GM23338 (cell line): Measurements from ENCODE around the gene RIF1. TPM values are rescaled to one million over a fixed set of nuclear protein-coding genes. Genes with fewer than 3 reads are reported as not detected.

ENCODE experiments used
- ATAC-seq: fragments of 200-7000 bp; cut with Tn5 transposase; 3 replicates; pipeline ENCODE4 v1.9.1; 2020
- DNase-seq: peaks from one replicate; pipeline ENCODE4 v3.0.0-alpha.2; 2015; ENCODE audit warnings: low spot score
- H2AFZ ChIP-seq: fragments of 200-600 bp; sonication (generic); 2 replicates; pipeline ENCODE4 v1.8.0; 2016; ENCODE audit warnings: antibody characterized with exemption, mild to moderate bottlenecking, moderate library complexity
- H3F3A ChIP-seq: fragments of 200-600 bp; sonication (generic); replicated peaks from 2 replicates; pipeline ENCODE4 v1.8.0; 2017; ENCODE audit warnings: antibody characterized with exemption, mixed run types, low read depth
- H3K27ac ChIP-seq: fragments of 200-600 bp; sonication (generic); 2 replicates; pipeline ENCODE4 v1.6.1; 2016; ENCODE audit warnings: low read depth
- H3K27me3 ChIP-seq: fragments of 200-600 bp; sonication (generic); 2 replicates; pipeline ENCODE4 v1.8.0; 2016; ENCODE audit warnings: mild to moderate bottlenecking, mixed run types, moderate library complexity; ENCODE audit not compliant: insufficient read depth
- H3K36me3 ChIP-seq: fragments of 200-600 bp; sonication (generic); 2 replicates; pipeline ENCODE4 v1.8.0; 2016; ENCODE audit warnings: mild to moderate bottlenecking; ENCODE audit not compliant: insufficient read depth
- H3K4me1 ChIP-seq: fragments of 200-600 bp; sonication (generic); 2 replicates; pipeline ENCODE4 v1.8.0; 2016; ENCODE audit warnings: mild to moderate bottlenecking, moderate library complexity; ENCODE audit not compliant: insufficient read depth
- H3K4me2 ChIP-seq: fragments of 200-600 bp; sonication (generic); 2 replicates; pipeline ENCODE4 v1.7.1; 2017; ENCODE audit warnings: mixed run types
- H3K4me3 ChIP-seq: fragments of 200-600 bp; sonication (generic); 2 replicates; pipeline ENCODE4 v1.6.1; 2016; ENCODE audit warnings: mixed run types
- H3K79me2 ChIP-seq: fragments of 200-600 bp; sonication (generic); replicated peaks from 2 replicates; pipeline ENCODE4 v1.8.0; 2017; ENCODE audit warnings: mild to moderate bottlenecking; ENCODE audit not compliant: insufficient read depth
- H3K9me2 ChIP-seq: fragments of 200-600 bp; sonication (generic); 2 replicates; pipeline ENCODE4 v1.8.0; 2017; ENCODE audit not compliant: insufficient read depth
- H4K20me1 ChIP-seq: fragments of 200-600 bp; sonication (generic); replicated peaks from 2 replicates; pipeline ENCODE4 v1.8.0; 2017; ENCODE audit warnings: mild to moderate bottlenecking; ENCODE audit not compliant: insufficient read depth
- H3K27ac Mint-ChIP-seq: 2 replicates; pipeline ENCODE4 v1.8.0; 2020; ENCODE audit warnings: inconsistent platforms, mild to moderate bottlenecking, moderate library complexity, mixed read lengths
- H3K27me3 Mint-ChIP-seq: 3 replicates; pipeline ENCODE4 v1.8.0; 2022; ENCODE audit warnings: low read depth, mild to moderate bottlenecking, moderate library complexity, mixed read lengths, inconsistent platforms; ENCODE audit not compliant: insufficient read depth, poor library complexity
- H3K36me3 Mint-ChIP-seq: 3 replicates; pipeline ENCODE4 v1.8.0; 2021; ENCODE audit warnings: low read depth, mild to moderate bottlenecking, inconsistent platforms, moderate library complexity, mixed read lengths
- H3K4me1 Mint-ChIP-seq: 3 replicates; pipeline ENCODE4 v1.8.0; 2020; ENCODE audit warnings: mild to moderate bottlenecking, inconsistent platforms, mixed read lengths
- H3K4me3 Mint-ChIP-seq: 3 replicates; pipeline ENCODE4 v1.8.0; 2021; ENCODE audit warnings: moderate library complexity, mild to moderate bottlenecking, inconsistent platforms, mixed read lengths
- H3K9me3 Mint-ChIP-seq: 3 replicates; pipeline ENCODE4 v1.8.0; 2020; ENCODE audit warnings: moderate library complexity, mild to moderate bottlenecking, inconsistent platforms, mixed read lengths
- CREB1 ChIP-seq: fragments of 250-450 bp; sonication (Bioruptor Pico); IDR thresholded peaks from 2 replicates; pipeline ENCODE4 v1.5.0; 2020; ENCODE audit warnings: low read depth, mild to moderate bottlenecking, moderate library complexity
- ETS1 ChIP-seq: IDR thresholded peaks from 2 replicates; pipeline ENCODE4 v1.6.1; 2016; ENCODE audit warnings: antibody characterized with exemption
- EZH2 ChIP-seq: fragments of 200-600 bp; sonication (generic); IDR thresholded peaks from one replicate; pipeline ENCODE4 v1.8.0; 2017; ENCODE audit warnings: antibody characterized with exemption, mild to moderate bottlenecking, low read depth; ENCODE audit not compliant: unreplicated experiment
- EZH2phosphoT487 ChIP-seq: fragments of 200-600 bp; sonication (generic); IDR thresholded peaks from one replicate; pipeline ENCODE4 v1.8.1; 2018; ENCODE audit warnings: antibody characterized with exemption; ENCODE audit not compliant: unreplicated experiment
- JUNB ChIP-seq: IDR thresholded peaks from one replicate; pipeline ENCODE4 v1.6.1; 2016; ENCODE audit warnings: antibody characterized with exemption; ENCODE audit not compliant: unreplicated experiment
- NANOG ChIP-seq: IDR thresholded peaks from 2 replicates; pipeline ENCODE4 v1.6.1; 2016; ENCODE audit warnings: antibody characterized with exemption, borderline replicate concordance
- POLR2AphosphoS5 ChIP-seq: IDR thresholded peaks from 2 replicates; pipeline ENCODE4 v1.6.1; 2016; ENCODE audit warnings: antibody characterized with exemption, low read depth
- STAT1 ChIP-seq: IDR thresholded peaks from one replicate; pipeline ENCODE4 v1.6.1; 2016; ENCODE audit warnings: antibody characterized with exemption; ENCODE audit not compliant: unreplicated experiment
- ZNF114 ChIP-seq: fragments of 250-450 bp; sonication (Bioruptor Pico); IDR thresholded peaks from 2 replicates; pipeline ENCODE4 v1.5.0; 2020; ENCODE audit warnings: mild to moderate bottlenecking, moderate library complexity
- ZNF331 ChIP-seq: fragments of 250-450 bp; sonication (Bioruptor Pico); IDR thresholded peaks from 2 replicates; pipeline ENCODE4 v1.5.0; 2020; ENCODE audit warnings: low read depth, mild to moderate bottlenecking, moderate library complexity
- ZNF462 ChIP-seq: fragments of 250-450 bp; sonication (Bioruptor Pico); IDR thresholded peaks from 2 replicates; pipeline ENCODE4 v1.5.0; 2020; ENCODE audit warnings: mild to moderate bottlenecking, moderate library complexity
- polyA plus RNA-seq: library from polyadenylated mRNA; unstranded; fragments of >200 nt; fragmentation: Nextera tagmentation; extraction: Ambion mirVana; gene quantifications from 2 replicates; pipeline ENCODE4 v1.2.1, GENCODE V29; 2016
- total RNA-seq: library from RNA; depleted of rRNA; stranded (reverse); fragments of >200 nt; shearing (Covaris generic); gene quantifications from 2 replicates; pipeline ENCODE4 v1.2.3, GENCODE V29; 2014
- TF ChIP-seq, protein P1 (sequence below): IDR thresholded peaks from one replicate; pipeline ENCODE4 v1.6.1; 2018; ENCODE audit warnings: antibody characterized with exemption; ENCODE audit not compliant: unreplicated experiment
- TF ChIP-seq, protein P2 (sequence below), 2 experiments: fragments of 200-600 bp in 1 of 2; sonication (generic) in 1 of 2; conservative IDR thresholded peaks; 2 replicates each; pipeline versions ENCODE4 v1.5.1 to v1.6.1; 2016 to 2017; ENCODE audit warnings: antibody characterized with exemption in 2 of 2, low read depth in 2 of 2, mild to moderate bottlenecking in 2 of 2, moderate library complexity in 1 of 2

The RIF1 gene
- total and polyA plus RNA-seq, 2 experiments from 2014 or later, result 68.5 to 134 TPM

DNA sequence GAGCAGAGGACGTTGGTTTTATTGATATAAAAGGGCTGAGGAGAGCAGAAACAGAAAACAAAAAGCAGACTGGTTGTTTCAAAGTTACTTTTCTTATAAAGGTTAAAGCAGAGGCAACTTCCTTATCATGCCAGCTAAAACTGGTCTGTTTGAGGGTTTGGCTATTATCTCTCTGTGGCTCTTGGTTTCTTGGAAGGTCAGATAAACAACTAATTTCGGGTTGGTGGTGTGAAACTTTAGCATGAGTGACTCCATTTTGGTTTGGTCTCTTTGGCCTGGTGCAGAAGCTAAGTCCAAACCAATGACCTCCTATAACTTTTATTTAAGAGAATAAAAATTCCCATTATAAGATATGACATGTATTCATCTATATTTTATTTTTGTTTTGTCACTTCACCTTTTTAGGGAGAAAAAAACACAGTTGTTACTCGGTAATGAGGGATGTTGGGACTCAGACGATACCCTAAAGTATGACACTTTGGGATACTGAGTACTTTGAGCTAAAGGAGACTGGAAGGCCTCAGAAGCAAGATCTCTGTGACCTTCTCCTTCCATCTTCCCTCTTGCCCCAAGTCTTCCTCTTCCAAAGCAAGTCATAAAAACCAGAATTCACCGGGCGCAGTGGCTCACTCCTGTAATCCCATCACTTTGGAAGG is 29.0 kb upstream of the RIF1 start:
- DNase-seq, result no peak
- no peaks in the 10 kb centered on the region for H3K4me1 Mint-ChIP-seq
- H3F3A ChIP-seq, result no peaks in the 10 kb centered on the region
- no peaks in the 10 kb centered on the region for H3K36me3 ChIP-seq
- H3K4me1 ChIP-seq, result no peaks in the 10 kb centered on the region
- H3K27me3 Mint-ChIP-seq, result peaks cover 2% of the 10 kb centered on the region
- TF ChIP-seq, protein P1, sequence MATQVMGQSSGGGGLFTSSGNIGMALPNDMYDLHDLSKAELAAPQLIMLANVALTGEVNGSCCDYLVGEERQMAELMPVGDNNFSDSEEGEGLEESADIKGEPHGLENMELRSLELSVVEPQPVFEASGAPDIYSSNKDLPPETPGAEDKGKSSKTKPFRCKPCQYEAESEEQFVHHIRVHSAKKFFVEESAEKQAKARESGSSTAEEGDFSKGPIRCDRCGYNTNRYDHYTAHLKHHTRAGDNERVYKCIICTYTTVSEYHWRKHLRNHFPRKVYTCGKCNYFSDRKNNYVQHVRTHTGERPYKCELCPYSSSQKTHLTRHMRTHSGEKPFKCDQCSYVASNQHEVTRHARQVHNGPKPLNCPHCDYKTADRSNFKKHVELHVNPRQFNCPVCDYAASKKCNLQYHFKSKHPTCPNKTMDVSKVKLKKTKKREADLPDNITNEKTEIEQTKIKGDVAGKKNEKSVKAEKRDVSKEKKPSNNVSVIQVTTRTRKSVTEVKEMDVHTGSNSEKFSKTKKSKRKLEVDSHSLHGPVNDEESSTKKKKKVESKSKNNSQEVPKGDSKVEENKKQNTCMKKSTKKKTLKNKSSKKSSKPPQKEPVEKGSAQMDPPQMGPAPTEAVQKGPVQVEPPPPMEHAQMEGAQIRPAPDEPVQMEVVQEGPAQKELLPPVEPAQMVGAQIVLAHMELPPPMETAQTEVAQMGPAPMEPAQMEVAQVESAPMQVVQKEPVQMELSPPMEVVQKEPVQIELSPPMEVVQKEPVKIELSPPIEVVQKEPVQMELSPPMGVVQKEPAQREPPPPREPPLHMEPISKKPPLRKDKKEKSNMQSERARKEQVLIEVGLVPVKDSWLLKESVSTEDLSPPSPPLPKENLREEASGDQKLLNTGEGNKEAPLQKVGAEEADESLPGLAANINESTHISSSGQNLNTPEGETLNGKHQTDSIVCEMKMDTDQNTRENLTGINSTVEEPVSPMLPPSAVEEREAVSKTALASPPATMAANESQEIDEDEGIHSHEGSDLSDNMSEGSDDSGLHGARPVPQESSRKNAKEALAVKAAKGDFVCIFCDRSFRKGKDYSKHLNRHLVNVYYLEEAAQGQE, result no peak
- TF ChIP-seq POLR2AphosphoS5 (no peak), EZH2 (no peak), JUNB (no peak), ZNF462 (CRISPR knock-in tag) (no peak), CREB1 (no peak), ZNF331 (no peak), ETS1 (no peak), EZH2phosphoT487 (no peak), NANOG (no peak), STAT1 (no peak), ZNF114 (CRISPR knock-in tag) (no peak)
- TF ChIP-seq, protein P2, sequence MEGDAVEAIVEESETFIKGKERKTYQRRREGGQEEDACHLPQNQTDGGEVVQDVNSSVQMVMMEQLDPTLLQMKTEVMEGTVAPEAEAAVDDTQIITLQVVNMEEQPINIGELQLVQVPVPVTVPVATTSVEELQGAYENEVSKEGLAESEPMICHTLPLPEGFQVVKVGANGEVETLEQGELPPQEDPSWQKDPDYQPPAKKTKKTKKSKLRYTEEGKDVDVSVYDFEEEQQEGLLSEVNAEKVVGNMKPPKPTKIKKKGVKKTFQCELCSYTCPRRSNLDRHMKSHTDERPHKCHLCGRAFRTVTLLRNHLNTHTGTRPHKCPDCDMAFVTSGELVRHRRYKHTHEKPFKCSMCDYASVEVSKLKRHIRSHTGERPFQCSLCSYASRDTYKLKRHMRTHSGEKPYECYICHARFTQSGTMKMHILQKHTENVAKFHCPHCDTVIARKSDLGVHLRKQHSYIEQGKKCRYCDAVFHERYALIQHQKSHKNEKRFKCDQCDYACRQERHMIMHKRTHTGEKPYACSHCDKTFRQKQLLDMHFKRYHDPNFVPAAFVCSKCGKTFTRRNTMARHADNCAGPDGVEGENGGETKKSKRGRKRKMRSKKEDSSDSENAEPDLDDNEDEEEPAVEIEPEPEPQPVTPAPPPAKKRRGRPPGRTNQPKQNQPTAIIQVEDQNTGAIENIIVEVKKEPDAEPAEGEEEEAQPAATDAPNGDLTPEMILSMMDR (conservative IDR thresholded peaks at IDR 0.05; ENCODE audit: low read depth in 2 of 2), result no peak
- H3K4me3 Mint-ChIP-seq, result no peak overlapping the region
- H3K27ac Mint-ChIP-seq, result no peak overlapping the region
- no peak overlapping the region for H2AFZ ChIP-seq
- H3K27me3 ChIP-seq, result no peaks in the 10 kb centered on the region
- 0 out of 3 replicates have a peak, but pooled peaks cover 3% of the 10 kb centered on the region for H3K9me3 Mint-ChIP-seq
- ATAC-seq, result no peak
- H3K27ac ChIP-seq, result no peak overlapping the region
- H3K36me3 Mint-ChIP-seq, result no peaks in the 10 kb centered on the region
- H3K4me2 ChIP-seq, result no peak overlapping the region
- H3K9me2 ChIP-seq, result no peaks in the 10 kb centered on the region
- H3K4me3 ChIP-seq, result no peak overlapping the region
- no peaks in the 10 kb centered on the region for H3K79me2 ChIP-seq
- no peaks in the 10 kb centered on the region for H4K20me1 ChIP-seq
